HuH-7 (cell line): Measurements from ENCODE around the gene MS4A6A.

ENCODE experiments used
- DNase-seq: peaks from one replicate; pipeline ENCODE4 v3.0.0; 2011; ENCODE audit warnings: low spot score

The MS4A6A gene

GRCh38 chr11:60128376-60128775, 54.5 kb downstream of the MS4A6A start:
- DNase-seq = no peak

- no peak for DNase-seq
Measured at GRCh38 chr11:60127311-60127811, 55.5 kb downstream of the MS4A6A start.

- no peak for DNase-seq
Measured at GRCh38 chr11:60125956-60126585, 56.8 kb downstream of the MS4A6A start.

GRCh38 chr11:60124802-60125432, 58.0 kb downstream of the MS4A6A start:
- no peak for DNase-seq
